GM15510 (cell line): Measurements from ENCODE around the gene SYNRG.

Experiments used
- POLR2A ChIP-seq: IDR thresholded peaks from 3 replicates; pipeline ENCODE4 v1.6.1; 2011; ENCODE audit warnings: borderline replicate concordance; ENCODE audit not compliant: insufficient read length; ENCODE audit errors: extremely low read depth

The SYNRG gene

GRCh38 chr17:37567538-37567937 is 41.7 kb downstream of the SYNRG start:
- TF ChIP-seq POLR2A, result no peak

- no peak for TF ChIP-seq POLR2A
Observed at GRCh38 chr17:37567137-37567536, 42.1 kb downstream of the SYNRG start.

- no peak for TF ChIP-seq POLR2A
Observed at GRCh38 chr17:37564252-37564651, 45.0 kb downstream of the SYNRG start.

- TF ChIP-seq POLR2A, result no peak
Observed at GRCh38 chr17:37562016-37562745, 47.0 kb downstream of the SYNRG start.

- TF ChIP-seq POLR2A, result no peak
Observed at GRCh38 chr17:37558299-37558698, 50.9 kb downstream of the SYNRG start.

GRCh38 chr17:37557482-37557881 is 51.7 kb downstream of the SYNRG start:
- TF ChIP-seq POLR2A, result no peak

- no peak for TF ChIP-seq POLR2A
Observed at GRCh38 chr17:37555386-37555785, 53.8 kb downstream of the SYNRG start.

GRCh38 chr17:37553401-37553966 is 55.7 kb downstream of the SYNRG start:
- no peak for TF ChIP-seq POLR2A

- no peak for TF ChIP-seq POLR2A
Observed at GRCh38 chr17:37551788-37552187, 57.4 kb downstream of the SYNRG start.

- no peak for TF ChIP-seq POLR2A
Observed at GRCh38 chr17:37547986-37548385, 61.2 kb downstream of the SYNRG start.

- no peak for TF ChIP-seq POLR2A
Observed at GRCh38 chr17:37546302-37546701, 62.9 kb downstream of the SYNRG start.

GRCh38 chr17:37545486-37545885 is 63.7 kb downstream of the SYNRG start:
- TF ChIP-seq POLR2A, result no peak

- TF ChIP-seq POLR2A, result no peak
Observed at GRCh38 chr17:37543637-37544052, 65.6 kb downstream of the SYNRG start.

GRCh38 chr17:37541880-37542660 is 67.1 kb downstream of the SYNRG start:
- TF ChIP-seq POLR2A, result no peak

- TF ChIP-seq POLR2A, result no peak
Observed at GRCh38 chr17:37538981-37539659, 70.1 kb downstream of the SYNRG start.

GRCh38 chr17:37535906-37536305 is 73.3 kb downstream of the SYNRG start:
- TF ChIP-seq POLR2A, result no peak

GRCh38 chr17:37532756-37533155 is 76.5 kb downstream of the SYNRG start:
- no peak for TF ChIP-seq POLR2A
